Limb (tissue), 2 donors: ENCODE results near the gene GPC3.
"Not testable (repeated sequence)": the region's sequence is repeated elsewhere in the genome, so short reads cannot be mapped to it uniquely, and the experiment has no call there.

Source experiments
- DNase-seq, 2 donors: peaks; one replicate each; pipeline ENCODE4 v3.0.0-alpha.2; 2016; ENCODE audit errors: extremely low spot score in 2 of 2

The GPC3 gene

DNA sequence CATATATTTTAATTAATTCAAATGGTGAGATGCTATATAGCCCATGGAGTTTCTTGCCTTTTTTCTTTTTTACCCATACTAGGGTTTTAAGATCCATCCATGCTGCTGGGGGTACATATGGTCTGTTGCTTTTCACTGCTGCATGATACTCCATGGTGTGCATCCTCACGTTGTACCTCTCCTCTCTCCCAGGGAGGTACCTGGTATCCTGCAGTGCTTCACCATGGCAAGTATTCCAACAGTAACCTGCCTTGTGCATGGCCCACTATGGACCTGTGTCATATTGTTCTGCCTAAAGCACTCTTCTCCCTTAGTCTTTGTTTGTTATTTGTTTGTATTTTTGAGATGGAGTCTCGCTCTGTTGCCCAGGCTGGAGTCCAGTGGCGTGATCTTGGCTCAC lies 455.8 kb downstream of the GPC3 start:
- no peak for DNase-seq

GRCh38 chrX:133527825-133528224 lies 457.6 kb downstream of the GPC3 start:
- no peak for DNase-seq

DNA sequence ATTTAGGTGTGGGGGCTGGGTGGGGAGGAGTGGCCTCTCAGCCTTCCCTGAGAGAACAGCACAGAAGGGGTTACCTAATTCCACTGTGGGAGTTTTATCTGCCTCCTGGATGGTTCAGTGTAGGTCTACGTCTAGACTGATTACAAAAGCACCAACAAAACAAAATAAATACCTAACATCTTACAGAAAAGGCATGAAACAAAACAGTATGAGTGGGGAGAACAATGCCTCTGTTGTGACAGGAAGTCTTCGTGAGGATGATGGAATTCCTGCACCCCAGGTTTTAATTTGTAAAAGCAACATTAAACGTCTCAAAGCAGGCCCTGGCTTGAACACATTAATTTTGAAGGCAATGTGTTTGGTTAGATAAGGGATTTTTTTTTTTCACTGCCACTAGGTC lies 458.0 kb downstream of the GPC3 start:
- no peak for DNase-seq

- not testable (repeated sequence) for DNase-seq
Observed at GRCh38 chrX:133526773-133527172, 458.6 kb downstream of the GPC3 start.

DNA sequence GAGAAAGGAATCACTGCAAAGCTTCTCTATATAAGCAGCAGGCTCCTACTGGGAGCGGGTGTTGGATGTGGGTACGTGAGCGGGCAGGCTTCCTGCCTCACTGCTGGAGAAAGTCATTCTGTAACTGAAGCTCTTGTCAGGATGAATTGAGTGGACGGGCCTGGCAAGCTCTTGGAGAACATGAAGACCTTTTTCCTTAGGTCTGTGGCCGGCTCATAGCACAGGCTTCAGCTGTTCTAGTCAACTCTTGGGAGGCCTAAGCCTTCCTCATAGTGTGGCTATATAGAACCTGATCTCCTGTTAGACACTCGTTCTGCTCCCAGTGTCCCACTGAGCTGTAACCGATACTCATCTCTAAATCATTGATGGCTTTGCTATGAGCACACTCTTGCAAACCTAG lies 461.9 kb downstream of the GPC3 start:
- no peak for DNase-seq

DNA sequence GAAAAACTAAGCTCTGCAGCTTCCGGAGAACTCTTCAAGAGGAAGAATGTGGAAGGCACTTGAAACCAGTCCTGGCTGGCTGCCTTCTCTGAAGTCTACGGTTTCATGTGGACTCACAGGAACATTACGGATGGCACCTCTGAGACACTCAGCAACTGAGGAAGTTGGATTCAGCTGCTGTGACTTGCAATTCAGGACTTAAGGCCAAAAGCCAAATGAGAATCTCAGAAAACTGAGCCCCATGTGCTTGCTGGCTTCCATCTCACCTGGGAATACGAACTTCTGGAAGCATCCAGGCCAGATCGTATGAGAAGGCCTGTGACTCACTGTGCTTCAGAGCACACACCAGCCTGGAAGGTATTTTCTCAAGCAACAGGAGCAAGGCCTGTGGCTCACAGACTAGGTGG lies 462.3 kb downstream of the GPC3 start:
- DNase-seq: peak in 1 of 2 donors; percentile 33

- DNase-seq: no peak
Observed at GRCh38 chrX:133516686-133517085, 468.7 kb downstream of the GPC3 start.

DNA sequence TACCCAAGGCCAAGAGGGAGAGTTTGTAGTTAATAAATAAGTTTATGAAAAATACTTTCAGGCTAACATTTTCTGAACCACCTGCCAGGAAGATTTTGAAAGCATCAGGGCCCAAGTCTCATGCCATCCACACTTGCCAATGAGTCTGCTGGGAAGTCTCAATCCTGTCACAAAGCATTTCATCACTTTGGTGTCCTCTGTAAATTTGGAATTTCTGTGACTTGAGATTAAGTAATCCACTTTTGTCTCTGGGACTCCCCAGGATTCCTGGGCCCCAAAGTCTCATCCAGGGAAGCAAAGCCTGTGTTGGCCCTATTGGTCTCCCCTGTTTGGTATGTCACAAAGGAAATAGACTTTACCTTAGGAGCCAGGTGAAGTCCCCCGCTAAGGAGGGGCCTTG lies 470.9 kb downstream of the GPC3 start:
- no peak for DNase-seq

DNA sequence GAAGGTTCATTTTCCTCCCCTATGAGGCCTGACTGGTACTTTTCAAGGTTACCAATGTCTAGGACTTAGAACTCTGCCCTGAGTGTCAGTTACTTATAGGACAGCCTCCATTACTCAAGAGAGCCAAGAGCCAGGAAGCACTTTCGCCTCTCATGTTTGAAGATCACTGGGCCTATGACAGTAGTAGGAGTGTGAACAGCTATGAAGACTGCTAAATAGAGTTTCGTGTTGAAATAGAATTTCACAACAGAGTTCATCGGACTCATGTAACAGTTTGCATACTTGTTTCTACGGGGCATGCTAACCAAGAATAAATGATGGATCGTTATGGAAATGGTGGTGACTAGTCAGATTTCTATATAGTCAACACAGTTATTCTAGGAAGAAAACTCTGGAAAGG lies 472.3 kb downstream of the GPC3 start:
- DNase-seq: no peak

GRCh38 chrX:133511041-133511440 lies 474.4 kb downstream of the GPC3 start:
- no peak for DNase-seq

DNA sequence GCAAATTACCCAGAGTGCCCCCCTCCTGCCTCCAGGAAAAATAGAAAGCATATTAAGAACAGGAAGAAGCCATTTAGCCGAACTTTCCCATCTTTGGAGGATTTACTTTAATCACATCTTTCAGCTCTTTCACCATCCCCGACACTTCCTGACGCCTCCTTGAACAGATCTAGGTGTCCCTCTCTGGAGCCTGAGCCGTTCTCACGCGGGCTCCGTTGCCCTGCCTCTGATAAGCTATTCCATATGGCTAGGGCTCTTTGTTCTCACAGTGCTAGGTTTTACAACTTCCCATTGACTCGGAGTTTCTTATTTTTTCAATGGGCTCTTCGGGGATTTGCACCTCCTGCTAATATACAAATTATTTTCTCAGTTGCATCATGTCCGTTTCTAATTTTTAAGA lies 488.0 kb downstream of the GPC3 start:
- no peak for DNase-seq

DNA sequence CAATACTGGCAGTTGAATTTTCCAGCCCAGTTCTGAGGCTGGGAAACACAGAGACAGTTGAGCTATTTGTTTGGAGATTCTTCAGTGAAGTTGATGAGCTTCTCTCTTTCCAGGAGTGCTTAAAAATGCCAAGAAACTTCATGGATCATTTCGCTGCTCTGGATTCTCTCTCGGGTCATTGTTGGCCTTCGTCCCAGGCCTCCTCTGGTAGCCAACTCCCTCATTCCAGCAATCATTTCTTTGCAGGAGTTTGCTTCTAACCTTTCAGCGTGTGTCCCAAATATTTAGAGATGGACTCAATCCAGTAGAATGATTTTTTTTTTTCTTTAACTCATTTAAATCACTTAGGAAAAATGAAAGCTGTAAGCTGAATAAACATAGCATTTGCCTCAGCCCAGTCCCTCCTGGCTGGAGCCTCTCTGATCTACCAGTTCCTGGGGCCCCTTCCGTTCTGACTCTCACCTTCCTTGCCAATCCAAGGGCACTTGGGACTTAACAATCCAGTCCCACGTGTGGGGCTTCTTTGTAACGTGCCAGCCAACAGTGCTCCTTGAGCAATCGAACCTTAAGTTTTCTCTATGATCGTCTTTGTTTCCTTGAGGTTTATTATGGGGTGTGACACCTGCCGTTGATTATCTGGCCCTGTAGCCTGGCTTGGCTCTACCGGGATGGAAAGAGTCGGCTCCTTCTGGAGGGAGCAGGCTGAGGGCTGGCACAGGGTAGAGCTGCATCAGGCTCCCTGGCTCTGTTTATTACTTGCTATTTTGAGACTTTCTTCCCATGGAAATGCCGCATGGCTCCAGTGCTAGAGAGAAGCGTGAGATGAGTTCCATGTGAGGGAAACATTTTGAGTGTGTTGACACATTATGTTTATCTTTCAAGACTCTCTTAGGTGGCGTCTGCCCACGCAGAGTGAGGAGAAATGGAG lies 489.7 kb downstream of the GPC3 start:
- peak; percentile 58 to 69 for DNase-seq

GRCh38 chrX:133493366-133493765 lies 492.0 kb downstream of the GPC3 start:
- no peak for DNase-seq

DNA sequence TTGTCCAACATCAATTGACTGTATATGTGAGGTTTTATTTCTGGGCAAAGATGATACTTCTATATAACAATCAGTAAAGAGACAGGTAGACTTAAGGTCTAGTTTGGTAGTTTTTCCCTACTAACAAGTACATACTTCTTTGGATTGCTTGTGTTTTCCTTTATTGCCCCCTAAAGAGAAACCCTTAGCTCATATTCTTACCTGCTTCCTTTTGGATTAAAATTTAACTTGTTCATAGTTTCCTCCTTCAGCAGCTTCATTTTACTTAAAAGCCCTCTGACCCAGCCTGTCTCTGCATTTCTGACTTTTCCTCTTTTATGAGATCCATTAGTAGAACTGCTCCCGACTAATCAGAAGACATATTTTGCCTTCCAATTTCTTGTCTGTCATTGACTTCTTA lies 494.4 kb downstream of the GPC3 start:
- DNase-seq: no peak
